H1 (cell line): ENCODE results near the gene NFKBIZ.

Experiments used
- POLR2AphosphoS5 ChIP-seq: IDR thresholded peaks from 2 replicates; pipeline ENCODE4 v1.6.1; 2011; ENCODE audit warnings: low read depth, low read length
- SUZ12 ChIP-seq: fragments of 200-600 bp; sonication (generic); IDR thresholded peaks from 2 replicates; pipeline ENCODE4 v1.6.1; 2012; ENCODE audit warnings: mild to moderate bottlenecking, inconsistent platforms, low read length, moderate library complexity, mixed read lengths
- TCF12 ChIP-seq: IDR thresholded peaks from 2 replicates; pipeline ENCODE4 v1.6.1; 2011; ENCODE audit warnings: low read depth, mild to moderate bottlenecking, low read length
- TF ChIP-seq, protein P1 (sequence below), 3 experiments: IDR thresholded peaks; 1 replicate in 2 of 3; 2 replicates in 1 of 3; pipeline versions ENCODE4 v1.5.1 to v1.6.1; 2011; ENCODE audit warnings: low read length in 3 of 3, mild to moderate bottlenecking in 3 of 3, inconsistent platforms in 2 of 3, low read depth in 1 of 3, moderate library complexity in 1 of 3; ENCODE audit not compliant: insufficient read depth in 1 of 3; ENCODE audit errors: control extremely low read depth in 1 of 3

DNA sequence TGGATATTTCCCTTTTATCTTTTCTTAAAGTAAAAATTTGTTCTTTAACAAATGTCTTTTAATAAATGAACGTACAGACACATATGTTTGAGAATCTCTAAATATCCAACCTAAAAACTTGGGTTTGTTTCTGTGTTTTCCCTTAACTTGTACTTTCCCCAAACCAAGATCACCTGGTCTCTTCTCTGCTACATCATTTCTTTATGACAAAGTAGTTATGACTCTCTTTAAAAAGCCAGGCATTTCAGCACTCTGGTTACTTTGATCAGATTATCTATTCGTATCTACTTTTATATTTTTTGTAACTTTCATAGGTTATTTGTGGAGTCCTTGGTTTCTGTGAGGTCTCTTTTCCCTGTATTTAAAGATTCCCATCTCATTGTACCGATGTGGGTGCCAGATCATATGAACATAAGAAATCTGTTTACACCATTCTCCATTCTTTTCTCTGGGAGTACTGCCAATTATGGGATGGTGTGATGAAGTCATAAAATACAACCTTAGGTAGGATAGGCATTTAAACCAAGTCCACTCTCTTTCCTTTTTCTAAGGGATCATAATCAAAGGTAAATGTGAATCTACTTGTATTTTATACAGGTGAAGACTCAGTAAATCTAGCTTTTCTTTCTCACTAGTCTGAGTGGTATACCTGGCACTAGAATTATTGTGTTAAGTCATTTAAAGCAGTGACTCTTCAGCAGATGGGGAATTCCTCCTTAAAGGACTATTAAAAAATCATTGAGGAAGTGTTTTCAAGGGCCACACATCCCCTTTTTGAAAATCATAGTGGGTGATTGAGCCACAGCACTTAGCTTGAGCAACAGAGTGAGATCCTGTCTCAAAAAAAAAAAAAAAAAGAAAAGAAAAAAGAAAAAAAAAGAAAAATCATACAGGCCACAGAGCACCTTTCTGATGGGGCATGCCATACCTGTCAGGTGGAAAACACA lies 12.4 kb upstream of the NFKBIZ start:
- TF ChIP-seq, protein P1, sequence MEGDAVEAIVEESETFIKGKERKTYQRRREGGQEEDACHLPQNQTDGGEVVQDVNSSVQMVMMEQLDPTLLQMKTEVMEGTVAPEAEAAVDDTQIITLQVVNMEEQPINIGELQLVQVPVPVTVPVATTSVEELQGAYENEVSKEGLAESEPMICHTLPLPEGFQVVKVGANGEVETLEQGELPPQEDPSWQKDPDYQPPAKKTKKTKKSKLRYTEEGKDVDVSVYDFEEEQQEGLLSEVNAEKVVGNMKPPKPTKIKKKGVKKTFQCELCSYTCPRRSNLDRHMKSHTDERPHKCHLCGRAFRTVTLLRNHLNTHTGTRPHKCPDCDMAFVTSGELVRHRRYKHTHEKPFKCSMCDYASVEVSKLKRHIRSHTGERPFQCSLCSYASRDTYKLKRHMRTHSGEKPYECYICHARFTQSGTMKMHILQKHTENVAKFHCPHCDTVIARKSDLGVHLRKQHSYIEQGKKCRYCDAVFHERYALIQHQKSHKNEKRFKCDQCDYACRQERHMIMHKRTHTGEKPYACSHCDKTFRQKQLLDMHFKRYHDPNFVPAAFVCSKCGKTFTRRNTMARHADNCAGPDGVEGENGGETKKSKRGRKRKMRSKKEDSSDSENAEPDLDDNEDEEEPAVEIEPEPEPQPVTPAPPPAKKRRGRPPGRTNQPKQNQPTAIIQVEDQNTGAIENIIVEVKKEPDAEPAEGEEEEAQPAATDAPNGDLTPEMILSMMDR (IDR thresholded peaks at IDR 0.05; ENCODE audit: control extremely low read depth in 1 of 3, insufficient read depth in 1 of 3, low read depth in 1 of 3, low read length in 3 of 3) = no peak
- TF ChIP-seq SUZ12 = no peak
- TF ChIP-seq TCF12 = no peak
- TF ChIP-seq POLR2AphosphoS5 = no peak
